ENCODE results near the gene NEDD4L.

GRCh38 chr18:58033216-58033615, 10.8 kb upstream of the NEDD4L start:
- TF ChIP-seq CTCF (IDR thresholded peaks at IDR 0.05), result no peak
- no peak for TF ChIP-seq POLR2A (IDR thresholded peaks at IDR 0.05; ENCODE audit: low read depth)

Data from esophagus muscularis mucosa (tissue), 3 donors.